HepG2 (cell line): ENCODE measurements around the gene CRAT. TPM values are rescaled to one million over a fixed set of nuclear protein-coding genes. Genes with fewer than 3 reads are reported as not detected.
A peak's percentile ranks its signal among the peaks of the same experiment; 100 is the strongest.

Source experiments
- BRF2 ChIP-seq: sonication (generic); formaldehyde crosslinking; IDR thresholded peaks from 2 replicates; pipeline ENCODE4 v1.8.1; 2022; ENCODE audit warnings: mild to moderate bottlenecking, missing genetic modification reagents
- CREB1 ChIP-seq, 2 experiments: fragments of 450-650 bp in 1 of 2; IDR thresholded peaks; 2 replicates each; pipeline ENCODE4 v1.6.1; 2016 to 2017; ENCODE audit warnings: control low read depth in 1 of 2, mild to moderate bottlenecking in 1 of 2, missing compliant biosample characterization in 1 of 2, missing genetic modification characterization in 1 of 2
- CREM ChIP-seq, 2 experiments: sonication (generic) in 1 of 2; formaldehyde crosslinking in 1 of 2; IDR thresholded peaks; 2 replicates each; pipeline versions ENCODE4 v1.4.0 to v1.6.1; 2016 to 2020; ENCODE audit warnings: antibody characterized with exemption in 1 of 2, mild to moderate bottlenecking in 1 of 2, missing genetic modification reagents in 1 of 2
- CTCF ChIP-seq: sonication (generic); formaldehyde crosslinking; IDR thresholded peaks from 2 replicates; pipeline ENCODE4 v1.5.0; 2020; ENCODE audit warnings: mild to moderate bottlenecking, missing genetic modification reagents, moderate library complexity
- JDP2 ChIP-seq: sonication (generic); formaldehyde crosslinking; IDR thresholded peaks from 2 replicates; pipeline ENCODE4 v1.8.1; 2022; ENCODE audit warnings: missing genetic modification reagents, borderline replicate concordance
- MAFF ChIP-seq: IDR thresholded peaks from 2 replicates; pipeline ENCODE4 v1.6.1; 2011; ENCODE audit warnings: low read depth, low read length, improper control_type of control experiment
- MTERF4 ChIP-seq: sonication (generic); formaldehyde crosslinking; IDR thresholded peaks from 2 replicates; pipeline ENCODE4 v1.8.0; 2023; ENCODE audit warnings: mild to moderate bottlenecking, missing genetic modification reagents
- MZF1 ChIP-seq: sonication (generic); formaldehyde crosslinking; IDR thresholded peaks from 2 replicates; pipeline ENCODE4 v1.8.1; 2023; ENCODE audit warnings: mild to moderate bottlenecking, missing genetic modification reagents, borderline replicate concordance
- NFKB2 ChIP-seq: sonication (generic); formaldehyde crosslinking; IDR thresholded peaks from 2 replicates; pipeline ENCODE4 v1.4.0; 2020; ENCODE audit warnings: missing genetic modification reagents, borderline replicate concordance
- SIN3B ChIP-seq: fragments of 150-350 bp; IDR thresholded peaks from 2 replicates; pipeline ENCODE4 v1.6.1; 2014; ENCODE audit warnings: low read length
- ZBTB34 ChIP-seq: sonication (generic); formaldehyde crosslinking; IDR thresholded peaks from 2 replicates; pipeline ENCODE4 v1.8.0; 2022; ENCODE audit warnings: mild to moderate bottlenecking, missing genetic modification reagents
- ZEB1 ChIP-seq: IDR thresholded peaks from 2 replicates; pipeline ENCODE4 v1.6.1; 2012; ENCODE audit warnings: mild to moderate bottlenecking, low read depth, inconsistent platforms; ENCODE audit not compliant: insufficient replicate concordance
- ZNF10 ChIP-seq: sonication (generic); formaldehyde crosslinking; IDR thresholded peaks from 2 replicates; pipeline ENCODE4 v1.4.0; 2020; ENCODE audit warnings: mild to moderate bottlenecking, low read depth, missing genetic modification reagents, borderline replicate concordance
- ZNF317 ChIP-seq: sonication (generic); formaldehyde crosslinking; IDR thresholded peaks from 2 replicates; pipeline ENCODE4 v1.5.0; 2020; ENCODE audit warnings: mild to moderate bottlenecking, missing genetic modification reagents
- ZNF646 ChIP-seq: sonication (generic); formaldehyde crosslinking; IDR thresholded peaks from 2 replicates; pipeline ENCODE4 v1.9.0; 2021; ENCODE audit warnings: mild to moderate bottlenecking, missing genetic modification reagents
- ZNF792 ChIP-seq: IDR thresholded peaks from 2 replicates; pipeline ENCODE4 v1.6.1; 2016
- polyA plus RNA-seq, 8 experiments: library from polyadenylated mRNA; depleted of rRNA in 3 of 8; stranded (reverse) in 7 of 8; unstranded in 1 of 8; fragments of >200 nt; fragmentation: Illumina TruSeq in 4 of 8; extraction: Trizol in 4 of 8; gene quantifications; 2 replicates each; pipeline versions ENCODE4 v1.2.1 to v1.2.3, GENCODE V29; 2011 to 2016; ENCODE audit warnings: low read depth in 4 of 8, missing spikeins in 1 of 8, mixed read lengths in 1 of 8; ENCODE audit not compliant: insufficient read depth in 1 of 8
- total RNA-seq, 5 experiments: library from RNA; depleted of rRNA; stranded (reverse); fragments of >200 nt; fragmentation: Illumina TruSeq; extraction: Trizol; gene quantifications; 2 replicates each; pipeline ENCODE4 v1.2.3, GENCODE V29; 2016; ENCODE audit warnings: low read depth in 1 of 5

Gene CRAT
- total and polyA plus RNA-seq, 2 of the 13 experiments (the other 11 are each of a cell fraction or from before 2014, with no cell fraction given), result 26.1 to 26.6 TPM

- 0 out of 2 replicates have a peak, but pooled peaks have one; percentile 12 for TF ChIP-seq CTCF (CRISPR knock-in tag)
- no peak for TF ChIP-seq ZNF10
- no peak for TF ChIP-seq CREB1 (IDR thresholded peaks at IDR 0.05)
- TF ChIP-seq CREB1 (CRISPR knock-in tag; IDR thresholded peaks at IDR 0.05), result no peak
- no peak for TF ChIP-seq CREM (IDR thresholded peaks at IDR 0.05)
- TF ChIP-seq CREM (CRISPR knock-in tag; IDR thresholded peaks at IDR 0.05), result no peak
- TF ChIP-seq MAFF, result no peak
- no peak for TF ChIP-seq ZEB1
- TF ChIP-seq ZBTB34 (CRISPR knock-in tag), result no peak
- no peak for TF ChIP-seq ZNF792
- TF ChIP-seq JDP2 (CRISPR knock-in tag), result no peak
- TF ChIP-seq MTERF4 (CRISPR knock-in tag), result no peak
- TF ChIP-seq SIN3B, result no peak
- no peak for TF ChIP-seq ZNF646 (CRISPR knock-in tag)
- no peak for TF ChIP-seq MZF1 (CRISPR knock-in tag)
- no peak for TF ChIP-seq ZNF317 (CRISPR knock-in tag)
- TF ChIP-seq NFKB2 (CRISPR knock-in tag), result no peak
- no peak for TF ChIP-seq BRF2
Observed at GRCh38 chr9:129058965-129059795, 51.4 kb downstream of the CRAT start (continued).
